Panc1 (cell line): Measurements from ENCODE around the gene DNAL1. TPM values are rescaled to one million over a fixed set of nuclear protein-coding genes. Genes with fewer than 3 reads are reported as not detected.

Experiments used
- ATAC-seq: fragments of 200-7000 bp; cut with Tn5 transposase; 2 replicates; pipeline ENCODE4 v1.9.1; 2020; ENCODE audit warnings: mild to moderate bottlenecking, moderate library complexity
- BruUV-seq: library from RNA; stranded (reverse); fragments of 400-500 nt; replicated peaks from 2 replicates; lab custom pipeline; 2021; lab: Mats Ljungman, UMichigan
- CTCF ChIA-PET: fragments of 300-600 bp; sonication (Branson Sonifier 250); formaldehyde crosslinking; loops from one replicate; lab custom pipeline; 2022; ENCODE audit warnings: antibody characterized with exemption; lab: Charles Lee
- POLR2A ChIA-PET: fragments of 300-600 bp; sonication (Branson Sonifier 250); formaldehyde crosslinking; loops from one replicate; lab custom pipeline; 2022; ENCODE audit warnings: antibody characterized with exemption; lab: Charles Lee
- DNase-seq: peaks from one replicate; pipeline ENCODE4 v3.0.0-alpha.2; 2010; ENCODE audit warnings: low read depth, low spot score
- H3K27ac ChIP-seq: 2 replicates; pipeline ENCODE4 v1.5.1; 2011; ENCODE audit warnings: mild to moderate bottlenecking, low read length, inconsistent platforms
- H3K27me3 ChIP-seq: fragments of 200-500 bp; sonication (Bioruptor generic); 2 replicates; pipeline ENCODE4 v1.6.0; 2014; ENCODE audit warnings: low read length, inconsistent platforms; ENCODE audit not compliant: control insufficient read depth, insufficient read depth
- H3K36me3 ChIP-seq: fragments of 200-500 bp; sonication (Bioruptor generic); 2 replicates; pipeline ENCODE4 v1.5.1; 2014; ENCODE audit warnings: inconsistent platforms, mild to moderate bottlenecking, low read length, moderate library complexity; ENCODE audit not compliant: control insufficient read depth, insufficient read depth
- H3K4me1 ChIP-seq: 2 replicates; pipeline ENCODE4 v1.5.1; 2011; ENCODE audit warnings: inconsistent platforms, mild to moderate bottlenecking, low read length, moderate library complexity; ENCODE audit not compliant: control insufficient read depth, insufficient read depth
- H3K4me3 ChIP-seq, 2 experiments: 2 replicates each; pipeline ENCODE4 v1.5.1; 2011 to 2012; ENCODE audit warnings: low read depth in 2 of 2, low read length in 2 of 2, mild to moderate bottlenecking in 2 of 2, inconsistent platforms in 1 of 2, moderate library complexity in 1 of 2
- H3K9me3 ChIP-seq: fragments of 200-500 bp; sonication (Bioruptor generic); 2 replicates; pipeline ENCODE4 v1.5.1; 2014; ENCODE audit warnings: low read depth, mild to moderate bottlenecking, inconsistent platforms, low read length, moderate library complexity; ENCODE audit not compliant: control insufficient read depth, insufficient read depth
- POLR2AphosphoS5 ChIP-seq: IDR thresholded peaks from 2 replicates; pipeline ENCODE4 v1.6.1; 2012; ENCODE audit warnings: mild to moderate bottlenecking, low read depth, low read length, moderate library complexity
- REST ChIP-seq, 2 experiments: IDR thresholded peaks; 2 replicates each; pipeline ENCODE4 v1.6.1; 2011 to 2012; ENCODE audit warnings: low read depth in 2 of 2, control low read depth in 1 of 2, low read length in 1 of 2, mild to moderate bottlenecking in 1 of 2, moderate library complexity in 1 of 2; ENCODE audit not compliant: insufficient read depth in 1 of 2
- SIN3A ChIP-seq: IDR thresholded peaks from 2 replicates; pipeline ENCODE4 v1.6.1; 2012; ENCODE audit warnings: low read depth, mild to moderate bottlenecking, low read length, moderate library complexity, borderline replicate concordance; ENCODE audit not compliant: insufficient read depth
- TCF7L2 ChIP-seq: IDR thresholded peaks from 2 replicates; pipeline ENCODE4 v1.6.1; 2011; ENCODE audit warnings: mild to moderate bottlenecking, low read depth, low read length, inconsistent platforms
- in situ Hi-C: cut with HindIII; loops from 2 replicates; pipeline ENCODE4 v1.10.0; 2016; ENCODE audit warnings: low sequenced_read_pairs, low pct_unique_long_range_greater_than_20kb
- intact Hi-C: fragments of 100-400 bp; cut with micrococcal nuclease; formaldehyde crosslinking; loops from one replicate; pipeline ENCODE4 v1.10.0; 2022; ENCODE audit not compliant: unreplicated experiment
- total RNA-seq: library from RNA; stranded (reverse); gene quantifications from one replicate; pipeline ENCODE4 v1.2.1, GENCODE V29; 2021; ENCODE audit not compliant: unreplicated experiment
- TF ChIP-seq, protein P1 (sequence below): fragments of 450-650 bp; IDR thresholded peaks from 2 replicates; pipeline ENCODE4 v1.5.1; 2017; ENCODE audit warnings: mild to moderate bottlenecking

Gene DNAL1
- total RNA-seq, 1 experiment from 2014 or later, result 15.2 TPM

DNA sequence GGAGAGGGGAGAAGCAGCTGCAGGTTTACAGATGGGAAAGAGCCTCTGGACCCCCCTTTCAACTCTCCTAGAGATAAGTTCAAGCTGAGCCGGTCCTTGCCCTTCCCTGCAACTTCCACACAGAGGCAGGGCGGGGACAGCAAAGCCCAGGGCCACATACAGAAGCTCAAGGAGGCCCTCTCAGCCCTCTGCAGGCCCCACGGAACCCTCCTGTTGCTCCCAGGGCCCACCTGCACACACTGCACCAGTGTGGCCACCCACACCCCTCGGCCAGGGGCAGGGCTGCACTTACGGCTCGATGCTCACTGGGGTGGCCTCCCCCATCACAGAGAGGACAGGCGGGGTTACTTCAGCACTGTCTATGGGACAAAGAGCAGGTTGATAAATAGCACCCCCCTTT lies 82.4 kb downstream of the DNAL1 start:
- H3K9me3 ChIP-seq, result no peaks in the 10 kb centered on the region
- peak overlapping the region; percentile 39; the same call in 1 of the 2 replicates for H3K27ac ChIP-seq
- H3K4me1 ChIP-seq, result peaks cover 68% of the 10 kb centered on the region
- CTCF ChIA-PET, result no interaction called here
- TF ChIP-seq REST (IDR thresholded peaks at IDR 0.05; ENCODE audit: insufficient read depth in 1 of 2, low read depth in 2 of 2, low read length in 1 of 2) (no peak), SIN3A (no peak), POLR2AphosphoS5 (no peak), TCF7L2 (no peak)
- TF ChIP-seq, protein P1, sequence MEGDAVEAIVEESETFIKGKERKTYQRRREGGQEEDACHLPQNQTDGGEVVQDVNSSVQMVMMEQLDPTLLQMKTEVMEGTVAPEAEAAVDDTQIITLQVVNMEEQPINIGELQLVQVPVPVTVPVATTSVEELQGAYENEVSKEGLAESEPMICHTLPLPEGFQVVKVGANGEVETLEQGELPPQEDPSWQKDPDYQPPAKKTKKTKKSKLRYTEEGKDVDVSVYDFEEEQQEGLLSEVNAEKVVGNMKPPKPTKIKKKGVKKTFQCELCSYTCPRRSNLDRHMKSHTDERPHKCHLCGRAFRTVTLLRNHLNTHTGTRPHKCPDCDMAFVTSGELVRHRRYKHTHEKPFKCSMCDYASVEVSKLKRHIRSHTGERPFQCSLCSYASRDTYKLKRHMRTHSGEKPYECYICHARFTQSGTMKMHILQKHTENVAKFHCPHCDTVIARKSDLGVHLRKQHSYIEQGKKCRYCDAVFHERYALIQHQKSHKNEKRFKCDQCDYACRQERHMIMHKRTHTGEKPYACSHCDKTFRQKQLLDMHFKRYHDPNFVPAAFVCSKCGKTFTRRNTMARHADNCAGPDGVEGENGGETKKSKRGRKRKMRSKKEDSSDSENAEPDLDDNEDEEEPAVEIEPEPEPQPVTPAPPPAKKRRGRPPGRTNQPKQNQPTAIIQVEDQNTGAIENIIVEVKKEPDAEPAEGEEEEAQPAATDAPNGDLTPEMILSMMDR, result no peak
- peaks cover 14% of the 10 kb centered on the region for H3K36me3 ChIP-seq
- BruUV-seq, result no TSS peak
- no peak for ATAC-seq
- POLR2A ChIA-PET, result no interaction called here
- intact Hi-C loops (no loop called here), in situ Hi-C loops (no loop called here)
- DNase-seq, result no peak
- no peaks in the 10 kb centered on the region for H3K27me3 ChIP-seq
- H3K4me3 ChIP-seq, result no peak overlapping the region

DNA sequence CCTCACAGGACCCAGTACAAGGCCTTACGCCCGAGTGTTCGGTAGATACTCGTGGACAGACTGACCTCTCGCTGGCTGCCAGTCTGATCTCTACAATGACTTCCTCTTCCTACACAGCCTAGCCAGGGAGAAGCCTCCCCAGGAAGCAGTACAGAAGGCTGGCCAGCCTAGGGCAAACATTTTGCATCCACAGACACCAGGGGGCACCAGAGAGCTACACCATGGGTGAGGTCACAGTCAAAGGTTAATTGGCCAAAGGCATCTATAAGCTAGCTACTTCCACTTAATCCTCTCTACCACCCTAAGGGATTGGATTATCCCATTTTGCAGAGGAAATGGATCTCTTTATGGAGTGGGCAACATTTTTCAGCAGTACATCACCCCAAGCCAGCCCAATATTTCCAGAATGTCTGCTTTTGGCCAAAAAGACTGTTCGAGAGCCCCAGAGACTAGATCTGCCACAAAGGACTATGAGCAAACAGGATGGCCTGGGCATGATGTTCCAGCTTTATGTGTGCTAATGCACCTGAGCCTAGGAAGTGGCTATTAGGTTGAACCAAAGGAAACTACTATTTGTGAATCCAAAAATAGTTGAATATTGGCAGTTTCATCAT lies 84.0 kb downstream of the DNAL1 start:
- peaks cover 70% of the 10 kb centered on the region for H3K4me1 ChIP-seq

More for the DNA sequence above, 84.0 kb downstream of the DNAL1 start:
- H3K27me3 ChIP-seq, result no peaks in the 10 kb centered on the region
- H3K9me3 ChIP-seq, result no peaks in the 10 kb centered on the region
- DNase-seq (peak; percentile 71), ATAC-seq (peak; percentile 84)
- POLR2A ChIA-PET, result interaction anchor here (0.5 to 0.9 kb wide), 4 partner anchors 30 to 93 kb away, joined by 3 to 20 read pairs (median 10); a partner anchor contains a TSS
- BruUV-seq, result no TSS peak
- H3K27ac ChIP-seq, result peak overlapping the region; percentile 66
- no peak overlapping the region for H3K4me3 ChIP-seq
- intact Hi-C loops (no loop called here), in situ Hi-C loops (no loop called here)
- no peak for TF ChIP-seq POLR2AphosphoS5
- TF ChIP-seq TCF7L2, result no peak
- TF ChIP-seq, protein P1, result peak; percentile 85
- peaks cover 11% of the 10 kb centered on the region for H3K36me3 ChIP-seq
- CTCF ChIA-PET, result interaction anchor here (0.8 to 1.8 kb wide), 6 partner anchors 9 to 98 kb away, joined by 3 to 13 read pairs (median 5); no protein-coding TSS in a partner anchor
